ENCODE measurements around the gene WDR88. TPM values are rescaled to one million over a fixed set of nuclear protein-coding genes. Genes with fewer than 3 reads are reported as not detected.

WDR88 gene
- total and polyA plus RNA-seq, 2 of the 13 experiments (the other 11 are each of a cell fraction or from before 2014, with no cell fraction given), result not detected

GRCh38 chr19:33206261-33207039 lies 74.5 kb downstream of the WDR88 start:
- Histone ChIP-seq H3K4me3 (replicated peaks in 1 of 3; ENCODE audit: insufficient read depth in 1 of 3, low read depth in 2 of 3, low read length in 3 of 3) (no peak overlapping the region), H3K4me2 (ENCODE audit: low read depth, low read length) (no peak overlapping the region), H3K27me3 (ENCODE audit: control insufficient read depth in 1 of 2, insufficient read depth in 2 of 2, low read length in 2 of 2) (no peaks in the 10 kb centered on the region), H4K20me1 (ENCODE audit: insufficient read depth, low read length) (no peaks in the 10 kb centered on the region), H2AFZ (ENCODE audit: low read length) (no peak overlapping the region), H3K9me3 (ENCODE audit: low read length) (no peaks in the 10 kb centered on the region), H3K9ac (ENCODE audit: insufficient read depth, low read depth, low read length) (no peak overlapping the region), H3K79me2 (ENCODE audit: insufficient read depth, low read length) (no peaks in the 10 kb centered on the region), H3K27ac (ENCODE audit: extremely low read length, insufficient read depth, low read length) (no peak overlapping the region), H3K4me1 (ENCODE audit: insufficient read depth, low read length) (no peaks in the 10 kb centered on the region), H3K36me3 (replicated peaks in 1 of 2; ENCODE audit: control insufficient read depth in 1 of 2, insufficient read depth in 2 of 2, low read length in 2 of 2) (peaks cover 20 to 28% of the 10 kb centered on the region in 2 experiments)
- DNase-seq (ENCODE audit: low spot score), result no peak
- CTCF ChIA-PET (ENCODE audit: low intra/inter-chr PET ratio, low total read pairs), result no interaction called here
- ATAC-seq, result no peak
- 94% methylated on average over 18 of the region's 38 CpGs for WGBS (ENCODE audit: low lambda C conversion rate)
- intact Hi-C loops (cut with micrococcal nuclease; ENCODE audit: unreplicated experiment) (no loop called here), in situ Hi-C loops (cut with HindIII; ENCODE audit: extremely low pct_ligation_motif_present, low pct_unique_long_range_greater_than_20kb) (no loop called here)
- no peak for TF ChIP-seq ZNF800 (CRISPR knock-in tag; IDR thresholded peaks at IDR 0.05)
- TF ChIP-seq ZMYM3 (CRISPR knock-in tag; IDR thresholded peaks at IDR 0.05), result no peak
- no peak for TF ChIP-seq ZBTB42 (CRISPR knock-in tag; IDR thresholded peaks at IDR 0.05)
- no peak for TF ChIP-seq PRDM4 (CRISPR knock-in tag; IDR thresholded peaks at IDR 0.05; ENCODE audit: borderline replicate concordance)
- no TSS peak for BruUV-seq (replicated peaks)
- POLR2A ChIA-PET, result no interaction called here
- FAIRE-seq, result no peak
